HG02973 (cell line): Measurements from ENCODE around the gene CCDC187.

Experiments used
- ATAC-seq: cut with Tn5 transposase; IDR thresholded peaks from one replicate; pipeline ENCODE4 v1.9.1; 2021; ENCODE audit warnings: moderate library complexity; ENCODE audit not compliant: unreplicated experiment

Gene CCDC187

DNA sequence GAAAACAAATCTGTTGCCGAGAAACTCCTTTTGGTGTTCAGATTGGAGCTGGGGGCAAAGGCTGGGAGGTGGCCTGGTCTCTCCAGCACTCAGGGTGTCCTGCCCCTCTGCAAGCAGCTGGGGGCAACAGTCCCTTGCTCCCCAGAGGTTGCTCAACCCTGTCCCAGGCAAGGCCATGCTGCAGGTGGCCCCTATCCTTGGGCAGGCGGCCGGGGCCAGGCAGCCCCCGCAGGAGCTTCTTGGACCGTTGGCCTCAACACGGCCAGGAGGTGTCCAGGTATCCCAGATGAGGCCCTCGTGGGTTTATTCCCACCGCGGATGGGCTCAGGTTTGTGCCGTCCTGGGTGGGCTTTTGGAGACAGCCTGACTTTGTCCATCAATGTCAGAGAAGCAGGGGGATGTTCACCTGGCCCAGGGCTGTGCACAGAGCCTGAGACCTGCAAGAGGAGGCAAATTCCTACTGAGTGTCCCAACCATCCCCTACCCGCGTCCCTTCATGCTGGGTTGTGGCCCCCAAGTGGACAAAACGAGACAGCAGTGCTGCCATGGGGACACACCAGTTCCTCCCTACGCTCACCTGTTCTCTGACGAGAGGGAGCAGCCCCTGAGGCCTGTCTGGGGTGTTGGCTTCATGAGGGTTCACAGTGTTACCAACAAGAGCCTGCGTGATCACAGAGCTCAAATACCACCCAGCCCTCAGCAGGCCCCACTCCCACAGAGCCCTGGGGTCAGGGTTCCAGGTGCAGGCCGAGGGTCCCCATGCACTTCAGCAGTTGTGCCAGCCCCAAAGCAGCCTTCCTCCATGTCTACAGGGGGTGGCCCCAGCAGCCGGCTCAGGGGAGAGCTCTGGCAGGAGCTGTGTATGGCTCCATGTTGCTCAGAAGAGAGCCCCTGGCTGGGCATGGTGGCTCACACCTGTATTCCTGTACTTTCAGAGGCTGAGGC, 9.5 kb upstream of the CCDC187 start:
- ATAC-seq = no peak

DNA sequence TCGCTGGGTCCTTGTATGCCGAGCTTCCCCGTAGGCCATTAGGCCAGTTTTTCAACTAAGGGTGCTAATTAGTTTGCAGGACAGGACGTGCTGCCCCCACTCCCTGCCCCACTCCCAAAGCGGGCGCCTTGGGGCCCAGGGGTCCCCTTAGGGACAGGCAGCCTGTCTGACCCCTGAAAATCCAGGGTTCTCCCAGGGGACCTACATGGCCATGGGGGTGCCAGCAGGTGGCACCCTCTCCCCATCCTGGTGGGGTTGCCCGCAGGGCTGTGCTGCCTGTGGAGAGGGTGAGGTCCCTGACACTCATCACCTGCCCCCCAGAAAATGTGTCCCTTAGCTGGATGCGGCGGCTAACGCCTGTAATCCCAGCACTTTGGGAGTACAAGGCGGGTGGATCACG, 8.5 kb upstream of the CCDC187 start:
- no peak for ATAC-seq

DNA sequence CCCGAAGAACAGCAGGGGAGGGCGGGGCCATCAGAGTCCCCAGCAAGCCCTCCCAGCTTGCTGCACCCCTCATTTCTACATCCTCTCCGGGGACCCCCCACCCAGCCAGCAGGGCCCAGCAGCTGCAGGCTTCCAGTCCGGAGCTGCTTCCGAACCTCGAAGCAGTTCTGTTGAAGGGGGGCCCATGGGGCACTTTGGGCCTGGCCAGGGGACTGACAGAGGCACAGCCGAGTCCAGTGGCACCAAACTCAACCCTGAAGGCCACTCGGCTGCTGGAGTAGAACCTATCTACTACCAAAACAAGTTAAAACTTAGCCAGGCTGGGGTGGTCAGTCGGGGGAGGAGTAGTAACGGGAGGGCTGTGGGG, 8.1 kb upstream of the CCDC187 start:
- ATAC-seq = no peak

DNA sequence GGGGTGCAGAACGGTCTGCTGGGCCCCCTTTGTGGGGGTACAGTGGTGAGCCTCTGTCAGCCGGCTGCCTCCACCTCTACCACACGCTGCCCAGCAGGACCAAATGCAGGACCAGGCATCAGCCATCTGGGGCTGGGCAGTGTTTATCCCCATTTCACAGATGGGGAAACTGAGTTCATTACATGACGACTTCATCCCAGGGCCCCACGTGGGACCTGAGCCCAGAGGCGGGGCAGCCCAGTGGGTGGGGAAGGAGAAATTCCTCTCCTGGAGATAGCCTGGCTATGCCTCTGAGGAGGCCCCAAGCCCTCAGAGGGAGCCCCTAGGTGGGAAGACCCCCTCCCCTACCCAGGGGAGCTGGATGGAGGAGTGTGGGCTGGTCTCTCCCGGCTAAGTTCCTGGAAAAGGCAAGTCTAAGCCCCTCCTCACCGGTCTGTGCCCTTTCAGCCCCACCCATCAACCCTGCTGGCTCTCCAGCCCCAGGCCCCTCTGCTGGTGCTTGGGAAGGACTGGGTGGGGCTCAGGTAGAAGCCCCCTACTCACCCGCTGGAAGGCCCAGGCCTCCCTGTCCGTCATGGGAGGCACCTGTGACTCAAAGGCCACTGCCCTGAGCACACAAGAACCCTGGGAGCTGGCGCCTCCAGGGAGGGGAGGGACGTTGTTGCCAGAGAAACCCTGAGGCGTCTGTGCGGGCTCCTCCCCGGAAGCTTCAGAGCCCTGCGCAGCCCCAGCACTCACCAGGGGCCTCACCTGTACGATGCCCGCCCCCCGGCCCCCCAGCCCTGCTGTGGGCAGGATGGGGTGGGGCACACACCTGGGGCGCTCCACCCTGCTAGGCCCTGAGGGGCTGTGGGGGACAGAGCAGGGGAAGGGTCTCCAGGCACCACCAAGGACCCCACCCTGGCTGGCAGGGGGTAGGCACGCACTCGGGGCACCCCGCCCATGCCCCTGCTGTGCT, 7.4 kb upstream of the CCDC187 start:
- ATAC-seq = no peak

DNA sequence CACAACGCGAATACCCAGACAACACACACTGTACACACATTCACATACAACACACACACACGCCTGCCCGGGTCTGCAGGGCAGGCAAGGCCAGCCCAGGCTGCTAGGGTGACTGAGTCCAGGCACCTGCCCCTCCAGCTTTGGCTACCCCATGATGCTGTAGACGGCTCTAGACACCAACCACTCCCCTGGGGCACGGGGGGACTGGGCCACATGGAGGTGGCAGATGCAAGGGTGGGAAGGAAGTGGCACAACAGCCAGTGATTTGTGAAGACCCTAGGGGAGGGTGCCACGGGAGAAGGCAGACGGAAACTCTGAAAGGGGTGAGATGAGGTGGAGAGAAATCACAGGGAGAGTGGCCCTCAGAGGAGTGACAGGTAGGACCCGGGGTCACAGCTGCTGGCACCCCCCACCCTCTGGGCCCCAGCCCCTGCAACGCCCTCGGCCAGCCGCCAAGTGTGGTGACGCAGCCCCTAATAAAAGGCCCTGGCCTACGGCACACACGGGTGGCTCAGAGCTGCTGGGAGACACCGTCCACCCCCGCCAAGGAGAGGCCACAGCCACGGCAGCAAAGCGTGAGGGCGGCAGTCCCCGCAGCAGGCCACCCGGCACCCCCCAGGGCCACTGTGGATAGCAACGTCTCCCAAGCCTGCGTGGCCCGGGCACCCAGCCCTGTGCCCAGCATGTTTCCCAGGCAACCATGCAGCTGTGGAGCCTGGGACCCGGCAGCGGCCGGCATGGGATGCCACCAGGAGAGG, 6.6 kb upstream of the CCDC187 start:
- ATAC-seq = no peak

DNA sequence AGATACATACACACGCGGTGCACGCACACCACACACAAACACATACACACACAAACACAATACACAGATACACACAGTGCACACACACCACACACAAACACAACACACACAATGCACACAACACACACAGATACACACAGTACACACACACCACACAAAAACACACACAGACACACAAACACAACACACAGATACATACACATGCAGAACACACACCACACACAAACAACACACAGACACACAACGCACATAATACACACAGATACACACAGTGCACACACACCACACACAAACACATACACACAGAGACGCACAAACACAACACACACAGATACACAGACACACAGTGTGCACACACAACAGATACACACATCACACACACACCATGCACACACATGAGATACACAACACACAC, 5.9 kb upstream of the CCDC187 start:
- ATAC-seq = no peak

DNA sequence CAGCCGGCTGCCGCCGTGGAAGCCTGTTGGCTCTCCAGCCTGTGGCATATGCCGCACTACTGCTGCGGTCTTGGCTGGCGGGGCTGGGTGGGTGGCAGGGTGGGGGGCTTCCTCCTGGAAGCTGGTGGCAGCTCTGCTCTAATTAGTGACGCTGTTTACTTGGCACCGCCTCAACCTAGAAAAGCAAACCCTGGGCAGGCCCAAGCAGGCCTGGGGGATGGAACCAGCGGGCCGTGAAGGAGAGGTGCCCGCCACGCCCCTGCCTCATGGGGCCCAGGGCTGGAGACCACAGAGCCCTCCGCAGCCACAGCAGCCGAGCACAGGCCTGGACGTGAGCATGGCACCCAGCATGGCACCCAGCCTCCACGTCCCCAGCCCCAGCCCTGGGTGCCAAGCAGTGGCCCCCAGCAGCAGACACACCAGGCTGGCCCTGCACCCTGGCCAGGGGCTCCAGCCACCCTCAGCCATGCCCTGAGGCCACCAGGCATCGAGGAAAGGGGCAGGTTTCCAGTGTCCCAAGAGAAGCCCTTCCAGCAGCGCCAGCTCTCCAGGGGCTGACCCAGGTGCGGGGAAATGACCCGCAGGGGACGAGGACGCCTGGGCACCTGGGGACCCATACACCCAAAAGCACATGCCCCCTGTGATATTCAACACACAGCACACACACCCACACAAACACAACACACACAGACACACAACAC, 5.4 kb upstream of the CCDC187 start:
- ATAC-seq = no peak

DNA sequence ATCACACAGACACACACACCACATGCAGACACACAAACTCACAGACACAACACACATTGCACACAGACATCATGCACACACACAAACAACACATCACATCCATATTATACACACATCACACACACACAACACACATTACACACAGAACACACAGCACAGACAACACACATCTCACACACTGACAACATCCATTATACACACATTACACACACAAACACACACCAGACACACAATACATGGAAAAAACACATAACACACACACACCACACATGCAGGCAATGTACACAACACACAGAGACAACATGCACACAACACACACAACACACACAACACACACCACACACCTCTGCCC, 4.8 kb upstream of the CCDC187 start:
- no peak for ATAC-seq

DNA sequence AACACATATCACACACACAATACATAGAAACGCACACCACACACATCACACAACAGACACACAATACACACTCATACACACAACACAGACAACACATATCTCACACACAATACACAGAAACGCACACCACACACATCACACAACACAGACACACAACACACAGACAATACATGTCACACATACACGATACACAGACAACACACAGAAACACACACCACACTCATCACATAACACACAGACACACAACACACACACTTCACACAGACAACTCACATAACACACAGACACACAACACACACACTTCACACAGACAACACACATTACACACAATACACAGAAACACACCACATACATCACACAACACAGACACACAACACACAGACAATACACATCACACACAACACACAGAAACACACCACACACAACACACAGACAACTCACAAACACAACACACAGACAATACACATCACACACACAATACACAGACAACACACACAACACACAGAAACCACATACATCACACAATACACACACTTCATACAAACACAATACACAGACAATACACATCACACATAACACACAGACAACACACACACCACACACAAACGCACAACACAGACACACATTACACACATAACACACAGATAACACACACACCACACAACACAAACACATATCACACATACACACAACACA, 4.3 kb upstream of the CCDC187 start:
- no peak for ATAC-seq

DNA sequence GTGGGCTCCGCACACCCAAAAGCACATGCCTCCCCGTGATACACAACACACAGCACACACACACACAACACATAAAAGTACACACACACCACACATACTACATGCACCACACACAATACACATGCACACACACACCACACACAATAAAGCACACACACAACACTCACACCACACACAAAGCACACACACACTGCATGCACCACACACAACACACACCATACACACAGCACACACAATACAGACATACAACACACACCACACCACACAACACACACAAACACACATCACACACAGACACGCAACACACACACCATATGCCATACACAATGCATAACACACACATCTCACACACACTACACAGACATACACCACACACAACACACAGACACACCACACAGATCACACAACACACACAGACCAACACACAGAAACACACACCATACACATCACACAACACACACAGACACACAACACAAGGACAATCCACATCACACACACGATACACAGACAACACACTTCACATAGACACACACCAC, 3.4 kb upstream of the CCDC187 start:
- ATAC-seq = no peak

DNA sequence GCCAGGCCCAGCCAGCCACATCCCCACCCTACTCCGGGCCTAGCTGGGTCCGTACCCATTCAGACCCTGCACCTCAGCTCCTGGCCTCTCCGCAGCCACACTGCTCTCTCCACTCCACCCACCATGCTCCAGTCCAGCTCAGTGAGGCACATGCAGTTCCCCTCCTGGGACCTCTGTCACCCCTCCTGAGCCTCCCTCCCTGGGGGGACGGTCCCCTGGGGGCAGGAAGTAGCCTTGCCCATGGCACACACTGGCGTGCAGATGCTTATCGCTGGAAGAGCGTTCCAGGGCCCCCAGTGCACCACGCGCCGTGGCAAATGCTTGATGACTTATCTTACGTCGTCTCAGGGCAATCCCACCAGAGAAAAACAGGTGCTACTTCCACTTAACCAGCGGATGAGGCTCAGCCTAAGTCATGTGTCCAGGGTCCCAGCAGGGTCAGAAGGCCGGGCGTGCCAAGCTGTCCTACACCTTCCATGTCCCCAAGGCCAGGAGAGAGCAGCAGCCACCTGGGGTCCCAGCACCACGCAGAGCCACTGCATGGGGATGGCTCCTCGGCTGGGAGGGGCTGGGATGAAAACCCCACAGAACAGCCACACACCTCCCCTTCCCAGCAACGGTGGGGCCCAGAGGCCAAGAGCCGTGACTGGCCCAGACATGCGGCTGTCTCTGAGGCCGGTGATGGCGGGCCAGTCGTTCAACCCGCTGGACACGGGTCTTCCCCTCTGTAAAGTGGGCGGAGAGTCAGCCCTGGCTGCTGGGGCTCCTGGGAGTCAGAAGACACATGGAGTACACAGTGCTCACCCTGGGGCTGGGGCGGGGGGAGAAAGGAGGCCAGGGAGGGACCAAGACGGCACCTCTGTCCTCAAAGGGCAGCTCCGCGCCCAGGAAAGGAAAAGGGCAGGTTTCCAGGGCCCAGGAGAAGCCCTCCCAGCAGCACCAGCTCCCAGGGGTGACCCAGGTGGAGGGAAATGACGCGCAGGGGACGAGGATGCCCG, 2.6 kb upstream of the CCDC187 start:
- ATAC-seq = no peak

DNA sequence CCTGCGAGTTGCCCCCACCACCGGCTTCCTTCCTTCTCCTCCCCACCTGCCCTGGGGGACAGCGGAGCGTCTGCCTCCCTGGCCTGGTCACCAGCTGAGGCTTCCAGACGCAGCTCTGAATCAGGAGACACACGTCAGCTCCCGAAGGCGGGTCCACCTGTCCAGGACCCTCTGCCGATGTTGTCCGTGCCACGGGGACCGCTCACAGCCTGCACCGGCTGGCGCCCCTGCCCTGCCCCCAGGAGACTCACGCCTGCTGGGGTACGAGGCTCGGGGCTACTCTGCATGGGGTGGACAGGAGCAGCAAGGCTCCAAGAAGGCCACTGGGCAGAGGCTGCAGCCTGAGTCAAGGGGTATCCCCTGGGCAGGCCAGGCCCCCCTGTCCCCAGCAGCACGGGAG, 1.9 kb upstream of the CCDC187 start:
- no peak for ATAC-seq

DNA sequence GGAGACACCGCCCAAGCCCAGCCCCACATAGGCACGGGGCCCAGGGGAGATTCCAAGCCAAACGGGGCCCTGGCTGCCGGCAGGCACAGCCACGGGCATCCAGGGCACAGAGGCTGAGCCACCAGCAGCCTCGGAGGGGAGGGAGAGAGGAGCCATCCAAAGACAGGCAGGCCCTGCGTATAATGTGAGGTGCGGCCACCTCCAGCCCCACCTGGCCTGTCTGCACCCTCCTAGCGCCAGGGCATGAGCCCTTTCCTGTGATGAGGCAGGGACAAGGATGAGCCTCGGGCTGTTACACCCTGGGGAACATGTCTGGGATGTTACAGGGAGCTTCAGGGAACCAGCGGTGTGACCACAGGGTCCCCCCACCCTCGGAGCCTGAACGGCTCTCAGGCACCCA, 1.1 kb upstream of the CCDC187 start:
- ATAC-seq = no peak

DNA sequence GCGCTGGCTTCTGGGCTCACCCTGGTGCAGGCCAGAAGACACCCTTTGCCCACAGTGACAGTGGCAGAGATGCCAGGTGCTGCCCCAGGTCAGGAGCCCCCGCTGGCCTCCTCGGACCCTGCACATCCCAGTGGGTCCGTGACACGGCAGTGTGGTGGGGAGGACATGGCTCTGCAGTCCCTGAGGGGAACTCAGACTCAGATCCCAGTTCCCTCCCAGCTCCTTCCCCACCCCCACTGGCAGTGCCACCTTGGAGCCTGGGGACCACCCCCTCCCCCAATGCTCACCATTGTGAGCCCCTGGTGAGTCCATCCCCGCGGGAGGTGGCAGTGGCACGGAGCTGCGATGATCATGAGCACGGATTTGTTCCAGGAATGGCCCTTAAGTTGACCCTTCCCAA, 562 bp upstream of the CCDC187 start:
- ATAC-seq = no peak

DNA sequence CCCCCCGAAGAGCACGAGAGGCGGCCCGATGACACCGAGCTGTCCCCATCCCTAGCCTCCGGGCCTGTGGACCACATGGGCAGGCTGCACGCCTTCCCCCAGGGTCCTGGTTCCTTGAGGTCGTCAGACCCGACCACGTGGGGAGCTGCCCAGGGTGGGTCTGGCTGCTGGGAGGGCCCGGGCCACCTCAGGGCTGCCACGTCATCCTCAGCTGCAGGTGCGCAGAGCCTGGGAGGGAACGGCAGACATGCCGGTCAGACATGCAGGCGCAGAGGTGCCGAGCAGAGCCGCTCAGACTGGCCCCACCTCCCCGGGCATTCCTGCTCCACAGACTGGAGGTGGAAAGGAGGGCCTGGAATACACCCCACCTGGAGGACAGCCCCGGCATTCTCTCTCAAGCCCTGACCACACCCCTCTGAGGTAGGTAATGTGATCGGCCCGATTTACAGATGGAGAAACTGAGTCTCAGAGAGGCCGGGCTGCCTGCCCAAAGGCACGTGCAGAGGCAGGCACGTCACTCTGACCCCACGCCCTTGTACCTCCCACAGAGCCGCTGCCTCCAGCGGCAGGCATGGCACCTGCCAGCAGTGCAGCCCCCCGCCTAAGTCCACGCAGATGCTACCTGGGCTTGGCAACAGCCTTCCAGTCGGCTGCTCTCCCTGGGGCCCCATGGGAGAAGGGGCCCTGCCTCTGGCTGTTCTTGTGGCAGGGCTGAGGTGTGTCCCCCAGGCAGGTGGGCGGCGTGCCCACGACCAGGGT, 649 bp downstream of the CCDC187 start:
- ATAC-seq = no peak

DNA sequence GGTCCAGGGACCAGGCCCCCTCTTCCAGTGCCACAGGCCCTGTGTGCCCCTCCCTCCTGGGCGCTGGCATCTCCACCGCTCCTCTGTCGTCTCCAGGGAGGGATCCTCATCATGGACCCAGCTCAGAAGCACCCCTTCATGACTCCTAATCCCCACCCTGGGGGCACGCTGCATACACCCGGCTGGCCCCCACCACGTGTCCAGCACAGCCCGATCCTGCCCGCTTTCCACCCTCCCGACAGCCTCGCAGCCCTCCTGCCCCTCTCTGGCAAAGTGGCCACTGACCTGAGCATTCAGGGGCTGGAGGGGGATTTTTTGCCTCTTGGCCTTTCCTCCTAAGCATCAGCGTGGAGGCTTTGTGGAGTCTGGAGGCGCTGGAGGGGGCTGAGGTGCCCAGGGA, 1.4 kb downstream of the CCDC187 start:
- ATAC-seq = no peak

DNA sequence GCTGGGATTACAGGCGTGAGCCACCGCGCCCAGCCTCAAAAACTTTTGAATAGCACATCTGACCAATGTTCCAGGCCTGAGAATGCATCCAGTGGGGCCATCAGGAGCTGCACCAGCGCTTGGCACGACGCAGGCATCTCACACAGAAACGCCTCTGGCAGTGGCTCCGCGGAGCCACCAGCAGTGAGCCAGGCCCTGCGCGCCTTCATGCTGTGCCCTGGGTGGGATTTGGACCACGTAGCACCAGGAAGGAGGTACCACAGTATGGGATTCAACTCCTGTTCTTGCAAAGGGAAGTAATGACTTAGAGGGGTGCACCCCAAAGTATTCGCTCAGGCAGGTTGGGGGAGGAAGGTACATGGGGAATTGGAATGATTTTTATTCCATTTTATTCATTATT, 3.0 kb downstream of the CCDC187 start:
- ATAC-seq = no peak

DNA sequence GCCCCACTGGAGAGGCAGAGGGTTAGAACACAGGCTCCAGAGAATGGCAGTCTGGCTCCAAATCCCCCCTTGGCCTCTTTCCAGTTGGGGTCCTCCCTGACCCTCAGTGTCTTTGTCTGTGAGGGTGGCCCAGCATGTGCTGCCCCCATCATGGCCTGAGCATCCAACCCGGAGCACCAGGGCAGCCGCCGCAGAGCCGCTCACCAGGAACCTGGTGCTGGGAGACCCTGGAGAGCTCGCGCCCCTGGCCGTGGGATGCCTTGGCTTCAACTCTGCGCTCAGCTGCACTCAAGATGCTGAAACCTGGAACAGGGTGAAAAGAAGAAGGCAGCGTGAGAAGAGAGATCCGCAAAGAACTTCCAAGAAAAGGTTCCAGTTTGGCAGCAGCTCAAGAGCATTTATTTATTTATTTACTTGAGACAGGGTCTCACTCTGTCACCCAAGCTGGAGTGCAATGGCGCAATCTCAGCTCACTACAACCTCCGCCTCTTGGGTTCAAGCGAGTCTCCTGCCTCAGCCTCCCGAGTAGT, 3.8 kb downstream of the CCDC187 start:
- ATAC-seq = no peak
